ENCODE results near the gene SRPK3.

The SRPK3 gene

DNA sequence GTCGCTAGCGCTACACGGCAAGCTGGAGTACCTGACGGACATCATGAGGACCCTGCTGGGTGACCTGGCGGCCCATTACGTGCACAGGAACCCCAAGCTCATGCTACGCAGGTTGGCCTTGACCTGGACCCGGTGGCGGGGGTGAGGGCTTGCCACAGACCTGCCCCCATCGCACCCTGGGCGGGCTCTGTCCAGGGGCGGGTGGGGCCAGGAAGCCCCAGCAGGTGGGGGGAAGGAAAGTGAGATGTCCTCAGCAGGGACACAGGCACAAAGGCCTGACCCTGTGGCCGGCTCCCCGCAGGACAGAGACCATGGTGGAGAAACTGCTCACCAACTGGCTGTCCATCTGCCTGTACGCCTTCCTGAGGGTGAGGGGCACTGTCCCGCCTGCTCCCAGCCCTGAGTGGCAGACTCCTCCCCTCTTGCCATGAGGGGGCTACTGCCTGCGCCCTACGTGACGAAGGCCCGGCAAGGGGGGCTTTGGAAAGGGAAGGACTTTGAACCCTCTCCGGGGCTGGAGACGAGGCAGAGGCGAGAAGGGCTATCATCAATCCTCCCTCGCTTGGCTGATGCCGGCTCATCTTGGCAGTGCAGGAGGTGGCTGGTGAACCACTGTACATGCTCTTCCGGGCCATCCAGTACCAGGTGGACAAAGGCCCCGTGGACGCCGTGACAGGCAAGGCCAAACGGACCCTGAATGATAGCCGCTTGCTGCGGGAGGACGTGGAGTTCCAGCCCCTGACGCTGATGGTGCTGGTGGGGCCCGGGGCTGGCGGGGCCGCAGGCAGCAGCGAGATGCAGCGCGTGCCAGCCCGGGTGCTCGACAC, 5.3 kb upstream of the SRPK3 start:
- Histone ChIP-seq H2BK12ac (ENCODE audit: low read length) (no peak overlapping the region), H3K23ac (ENCODE audit: low read depth, low read length, poor library complexity) (no peak overlapping the region), H3K4me1 (ENCODE audit: control insufficient read depth in 2 of 2, insufficient read depth in 1 of 2, low read depth in 1 of 2, low read length in 2 of 2) (peaks cover 0 to 1% of the 10 kb centered on the region in 2 donors), H3K4me2 (ENCODE audit: insufficient read depth, low read length, poor library complexity, severe bottlenecking) (no peak overlapping the region), H4K91ac (ENCODE audit: low read depth, low read length, poor library complexity) (no peak overlapping the region), H2BK15ac (ENCODE audit: low read length) (no peak overlapping the region), H3K27me3 (ENCODE audit: control insufficient read depth in 3 of 3, insufficient read depth in 3 of 3, low read depth in 1 of 3, low read length in 3 of 3) (no peaks in the 10 kb centered on the region), H2BK5ac (ENCODE audit: low read length) (no peak overlapping the region), H3K36me3 (replicated peaks in 1 of 2; ENCODE audit: control insufficient read depth in 2 of 2, insufficient read depth in 2 of 2, low read length in 2 of 2) (no peaks in the 10 kb centered on the region), H3K4ac (ENCODE audit: low read length) (no peak overlapping the region), H2BK120ac (ENCODE audit: low read depth, low read length) (no peak overlapping the region), H3K9ac (ENCODE audit: low read depth, low read length, poor library complexity) (no peak overlapping the region), H2AK5ac (ENCODE audit: low read depth, low read length) (no peak overlapping the region), H3K18ac (ENCODE audit: low read length) (no peak overlapping the region), H3K27ac (replicated peaks; ENCODE audit: low read length) (no peak overlapping the region), H3K79me1 (ENCODE audit: low read depth, low read length) (no peaks in the 10 kb centered on the region), H3K14ac (ENCODE audit: low read length) (no peak overlapping the region), H4K8ac (ENCODE audit: low read depth, low read length) (no peak overlapping the region), H3K4me3 (ENCODE audit: low read length in 2 of 2) (no peak overlapping the region), H3K9me3 (replicated peaks in 1 of 2; ENCODE audit: control insufficient read depth in 2 of 2, insufficient read depth in 1 of 2, low read depth in 1 of 2, low read length in 2 of 2) (no peaks in the 10 kb centered on the region), H2AFZ (ENCODE audit: low read length) (no peak overlapping the region)
- no peak for DNase-seq (ENCODE audit: low spot score)
- no CpG with 5 or more reads among the region's 42 CpGs for WGBS, 2 donors (ENCODE audit: extremely low coverage in 2 of 2, insufficient read length in 2 of 2, insufficient replicate concordance in 1 of 2)

- H3K4ac ChIP-seq (ENCODE audit: low read length) = no peak overlapping the region
- WGBS, 2 donors (ENCODE audit: extremely low coverage in 2 of 2, insufficient read length in 2 of 2, insufficient replicate concordance in 1 of 2) = no CpG with 5 or more reads among the region's 20 CpGs
- no peak overlapping the region for H3K18ac ChIP-seq (ENCODE audit: low read length)
These were observed 4.7 kb upstream of the SRPK3 start for GRCh38 chrX:153776120-153776599.

GRCh38 chrX:153776611-153777045, 4.2 kb upstream of the SRPK3 start:
- Histone ChIP-seq H4K8ac (ENCODE audit: low read depth, low read length) (no peak overlapping the region), H3K4me1 (ENCODE audit: control insufficient read depth in 2 of 2, insufficient read depth in 1 of 2, low read depth in 1 of 2, low read length in 2 of 2) (peaks cover 0 to 1% of the 10 kb centered on the region in 2 donors), H2BK5ac (ENCODE audit: low read length) (no peak overlapping the region), H3K27ac (replicated peaks; ENCODE audit: low read length) (no peak overlapping the region), H2AFZ (ENCODE audit: low read length) (no peak overlapping the region), H3K9ac (ENCODE audit: low read depth, low read length, poor library complexity) (no peak overlapping the region), H3K9me3 (replicated peaks in 1 of 2; ENCODE audit: control insufficient read depth in 2 of 2, insufficient read depth in 1 of 2, low read depth in 1 of 2, low read length in 2 of 2) (no peaks in the 10 kb centered on the region), H3K4ac (ENCODE audit: low read length) (no peak overlapping the region), H3K18ac (ENCODE audit: low read length) (no peak overlapping the region), H4K91ac (ENCODE audit: low read depth, low read length, poor library complexity) (no peak overlapping the region), H3K23ac (ENCODE audit: low read depth, low read length, poor library complexity) (no peak overlapping the region), H3K4me3 (ENCODE audit: low read length in 2 of 2) (no peak overlapping the region), H3K4me2 (ENCODE audit: insufficient read depth, low read length, poor library complexity, severe bottlenecking) (no peak overlapping the region), H3K14ac (ENCODE audit: low read length) (no peak overlapping the region), H2AK5ac (ENCODE audit: low read depth, low read length) (no peak overlapping the region), H2BK12ac (ENCODE audit: low read length) (no peak overlapping the region), H2BK120ac (ENCODE audit: low read depth, low read length) (no peak overlapping the region), H2BK15ac (ENCODE audit: low read length) (no peak overlapping the region), H3K27me3 (ENCODE audit: control insufficient read depth in 3 of 3, insufficient read depth in 3 of 3, low read depth in 1 of 3, low read length in 3 of 3) (no peaks in the 10 kb centered on the region), H3K36me3 (replicated peaks in 1 of 2; ENCODE audit: control insufficient read depth in 2 of 2, insufficient read depth in 2 of 2, low read length in 2 of 2) (no peaks in the 10 kb centered on the region), H3K79me1 (ENCODE audit: low read depth, low read length) (no peaks in the 10 kb centered on the region)
- no peak for DNase-seq (ENCODE audit: low spot score)
- WGBS, 2 donors (ENCODE audit: extremely low coverage in 2 of 2, insufficient read length in 2 of 2, insufficient replicate concordance in 1 of 2) = no CpG with 5 or more reads among the region's 22 CpGs

More at GRCh38 chrX:153776120-153776599, 4.7 kb upstream of the SRPK3 start:
- no peaks in the 10 kb centered on the region for H3K79me1 ChIP-seq (ENCODE audit: low read depth, low read length)
- no peaks in the 10 kb centered on the region for H3K36me3 ChIP-seq (replicated peaks in 1 of 2; ENCODE audit: control insufficient read depth in 2 of 2, insufficient read depth in 2 of 2, low read length in 2 of 2)
- peaks cover 0 to 1% of the 10 kb centered on the region in 2 donors for H3K4me1 ChIP-seq (ENCODE audit: control insufficient read depth in 2 of 2, insufficient read depth in 1 of 2, low read depth in 1 of 2, low read length in 2 of 2)
- no peak overlapping the region for H2AFZ ChIP-seq (ENCODE audit: low read length)
- no peak overlapping the region for H3K27ac ChIP-seq (replicated peaks; ENCODE audit: low read length)
- no peak overlapping the region for H2BK120ac ChIP-seq (ENCODE audit: low read depth, low read length)
- no peak for DNase-seq (ENCODE audit: low spot score)
- no peak overlapping the region for H3K9ac ChIP-seq (ENCODE audit: low read depth, low read length, poor library complexity)
- no peak overlapping the region for H2BK12ac ChIP-seq (ENCODE audit: low read length)
- H3K4me2 ChIP-seq (ENCODE audit: insufficient read depth, low read length, poor library complexity, severe bottlenecking) = no peak overlapping the region
- no peak overlapping the region for H2BK15ac ChIP-seq (ENCODE audit: low read length)
- no peaks in the 10 kb centered on the region for H3K27me3 ChIP-seq (ENCODE audit: control insufficient read depth in 3 of 3, insufficient read depth in 3 of 3, low read depth in 1 of 3, low read length in 3 of 3)
- no peak overlapping the region for H4K8ac ChIP-seq (ENCODE audit: low read depth, low read length)
- no peak overlapping the region for H3K14ac ChIP-seq (ENCODE audit: low read length)
- H3K4me3 ChIP-seq (ENCODE audit: low read length in 2 of 2) = no peak overlapping the region
- no peak overlapping the region for H2BK5ac ChIP-seq (ENCODE audit: low read length)
- H2AK5ac ChIP-seq (ENCODE audit: low read depth, low read length) = no peak overlapping the region
- H3K9me3 ChIP-seq (replicated peaks in 1 of 2; ENCODE audit: control insufficient read depth in 2 of 2, insufficient read depth in 1 of 2, low read depth in 1 of 2, low read length in 2 of 2) = no peaks in the 10 kb centered on the region
- H4K91ac ChIP-seq (ENCODE audit: low read depth, low read length, poor library complexity) = no peak overlapping the region
- H3K23ac ChIP-seq (ENCODE audit: low read depth, low read length, poor library complexity) = no peak overlapping the region

- Histone ChIP-seq H4K8ac (ENCODE audit: low read depth, low read length) (no peak overlapping the region), H3K4me1 (ENCODE audit: control insufficient read depth in 2 of 2, insufficient read depth in 1 of 2, low read depth in 1 of 2, low read length in 2 of 2) (peaks cover 0 to 1% of the 10 kb centered on the region in 2 donors), H2BK5ac (ENCODE audit: low read length) (no peak overlapping the region), H3K9ac (ENCODE audit: low read depth, low read length, poor library complexity) (no peak overlapping the region), H3K18ac (ENCODE audit: low read length) (no peak overlapping the region), H2BK12ac (ENCODE audit: low read length) (no peak overlapping the region), H2BK120ac (ENCODE audit: low read depth, low read length) (no peak overlapping the region), H3K23ac (ENCODE audit: low read depth, low read length, poor library complexity) (no peak overlapping the region), H3K4me2 (ENCODE audit: insufficient read depth, low read length, poor library complexity, severe bottlenecking) (no peak overlapping the region), H4K91ac (ENCODE audit: low read depth, low read length, poor library complexity) (no peak overlapping the region), H3K9me3 (replicated peaks in 1 of 2; ENCODE audit: control insufficient read depth in 2 of 2, insufficient read depth in 1 of 2, low read depth in 1 of 2, low read length in 2 of 2) (no peaks in the 10 kb centered on the region), H2BK15ac (ENCODE audit: low read length) (no peak overlapping the region), H3K27ac (replicated peaks; ENCODE audit: low read length) (no peak overlapping the region), H3K27me3 (ENCODE audit: control insufficient read depth in 3 of 3, insufficient read depth in 3 of 3, low read depth in 1 of 3, low read length in 3 of 3) (no peaks in the 10 kb centered on the region), H2AFZ (ENCODE audit: low read length) (no peak overlapping the region), H3K4ac (ENCODE audit: low read length) (no peak overlapping the region), H3K14ac (ENCODE audit: low read length) (no peak overlapping the region), H3K36me3 (replicated peaks in 1 of 2; ENCODE audit: control insufficient read depth in 2 of 2, insufficient read depth in 2 of 2, low read length in 2 of 2) (no peaks in the 10 kb centered on the region), H2AK5ac (ENCODE audit: low read depth, low read length) (no peak overlapping the region), H3K4me3 (ENCODE audit: low read length in 2 of 2) (no peak overlapping the region), H3K79me1 (ENCODE audit: low read depth, low read length) (no peaks in the 10 kb centered on the region)
- DNase-seq (ENCODE audit: low spot score) = no peak
- no CpG with 5 or more reads among the region's 34 CpGs for WGBS, 2 donors (ENCODE audit: extremely low coverage in 2 of 2, insufficient read length in 2 of 2, insufficient replicate concordance in 1 of 2)
These were observed 3.4 kb upstream of the SRPK3 start for GRCh38 chrX:153777261-153778090.

All from neuronal stem cell (in vitro differentiated cells).